IgD-negative memory B cell (primary cell): Measurements from ENCODE around the gene NRN1. TPM values are rescaled to one million over a fixed set of nuclear protein-coding genes. Genes with fewer than 3 reads are reported as not detected.
"Not testable (repeated sequence)": the region's sequence is repeated elsewhere in the genome, so short reads cannot be mapped to it uniquely, and the experiment has no call there.

ENCODE experiments used
- H3K27ac Mint-ChIP-seq, 3 donors: one replicate each; pipeline ENCODE4 v1.8.0; 2020 to 2022; ENCODE audit warnings: mild to moderate bottlenecking in 3 of 3, mixed read lengths in 3 of 3, moderate library complexity in 1 of 3
- H3K27me3 Mint-ChIP-seq: one replicate; pipeline ENCODE4 v1.8.0; 2021; ENCODE audit warnings: mixed read lengths
- H3K36me3 Mint-ChIP-seq: one replicate; pipeline ENCODE4 v1.8.0; 2020; ENCODE audit warnings: mild to moderate bottlenecking, mixed read lengths
- H3K4me1 Mint-ChIP-seq, 3 donors: one replicate each; pipeline ENCODE4 v1.8.0; 2020 to 2022; ENCODE audit warnings: mixed read lengths in 3 of 3, mild to moderate bottlenecking in 1 of 3
- H3K4me3 Mint-ChIP-seq, 4 donors: one replicate each; pipeline ENCODE4 v1.8.0; 2020 to 2022; ENCODE audit warnings: mild to moderate bottlenecking in 4 of 4, mixed read lengths in 4 of 4, moderate library complexity in 3 of 4
- H3K9me3 Mint-ChIP-seq, 3 donors: one replicate each; pipeline ENCODE4 v1.8.0; 2020 to 2021; ENCODE audit warnings: mixed read lengths in 3 of 3, mild to moderate bottlenecking in 1 of 3
- polyA plus RNA-seq: library from polyadenylated mRNA; unstranded; fragments of 300-500 nt; fragmentation: Illumina TruSeq; gene quantifications from one replicate; pipeline ENCODE4 v1.2.3, GENCODE V29; 2021

NRN1 gene
- polyA plus RNA-seq, 1 donor from 2014 or later: 0.40 TPM

- Mint-ChIP-seq H3K27ac (peak overlapping the region in 1 of 3 donors; percentile 54), H3K27me3 (peaks cover 5% of the 10 kb centered on the region), H3K4me3 (no peak overlapping the region)
These were observed 26.9 kb downstream of the NRN1 start for GRCh38 chr6:5979650-5980420.

GRCh38 chr6:5976811-5977210, 29.9 kb downstream of the NRN1 start:
- H3K4me3 Mint-ChIP-seq: no peak overlapping the region
- peaks cover 6% of the 10 kb centered on the region for H3K36me3 Mint-ChIP-seq
- peaks cover 2 to 6% (median 4%) of the 10 kb centered on the region in 3 donors for H3K9me3 Mint-ChIP-seq
- no peak overlapping the region for H3K27ac Mint-ChIP-seq
- peaks cover 5% of the 10 kb centered on the region for H3K27me3 Mint-ChIP-seq
- H3K4me1 Mint-ChIP-seq: peaks cover 0 to 2% (median 0%) of the 10 kb centered on the region in 3 donors

More at GRCh38 chr6:5979650-5980420, 26.9 kb downstream of the NRN1 start:
- Mint-ChIP-seq H3K36me3 (peaks cover 4% of the 10 kb centered on the region), H3K9me3 (peaks cover 2 to 6% (median 4%) of the 10 kb centered on the region in 3 donors), H3K4me1 (peaks cover 0 to 2% (median 0%) of the 10 kb centered on the region in 3 donors)

- Mint-ChIP-seq H3K27ac (no peak overlapping the region), H3K36me3 (peaks cover 4% of the 10 kb centered on the region), H3K4me1 (no peaks in the 10 kb centered on the region), H3K27me3 (peaks cover 16% of the 10 kb centered on the region), H3K4me3 (no peak overlapping the region), H3K9me3 (peaks cover 0 to 7% (median 0%) of the 10 kb centered on the region in 3 donors)
These were observed 37.6 kb downstream of the NRN1 start for GRCh38 chr6:5968817-5969734.

- peaks cover 14% of the 10 kb centered on the region for H3K27me3 Mint-ChIP-seq
- H3K4me3 Mint-ChIP-seq: not testable (repeated sequence)
These were observed 38.7 kb downstream of the NRN1 start for GRCh38 chr6:5968036-5968435.

GRCh38 chr6:5967594-5967993, 39.1 kb downstream of the NRN1 start:
- Mint-ChIP-seq H3K36me3 (peaks cover 5% of the 10 kb centered on the region), H3K4me3 (no peak overlapping the region), H3K4me1 (no peaks in the 10 kb centered on the region), H3K9me3 (peaks cover 0 to 7% (median 0%) of the 10 kb centered on the region in 3 donors), H3K27ac (no peak overlapping the region), H3K27me3 (peaks cover 13% of the 10 kb centered on the region)

More at GRCh38 chr6:5968036-5968435, 38.7 kb downstream of the NRN1 start:
- H3K27ac Mint-ChIP-seq, H3K36me3 Mint-ChIP-seq, H3K4me1 Mint-ChIP-seq, H3K9me3 Mint-ChIP-seq: not testable (repeated sequence)

- Mint-ChIP-seq H3K4me1 (no peaks in the 10 kb centered on the region), H3K9me3 (no peaks in the 10 kb centered on the region), H3K36me3 (peaks cover 5% of the 10 kb centered on the region), H3K4me3 (no peak overlapping the region), H3K27ac (peak overlapping the region in 1 of 3 donors; percentile 19), H3K27me3 (no peaks in the 10 kb centered on the region)
These were observed 43.9 kb downstream of the NRN1 start for GRCh38 chr6:5962794-5963193.

GRCh38 chr6:5961836-5962235, 44.9 kb downstream of the NRN1 start:
- no peak overlapping the region for H3K4me3 Mint-ChIP-seq
- no peaks in the 10 kb centered on the region for H3K27me3 Mint-ChIP-seq
- H3K27ac Mint-ChIP-seq: no peak overlapping the region
- H3K4me1 Mint-ChIP-seq: no peaks in the 10 kb centered on the region
- no peaks in the 10 kb centered on the region for H3K9me3 Mint-ChIP-seq
- peaks cover 5% of the 10 kb centered on the region for H3K36me3 Mint-ChIP-seq

- no peak overlapping the region for H3K27ac Mint-ChIP-seq
- no peaks in the 10 kb centered on the region for H3K4me1 Mint-ChIP-seq
- no peaks in the 10 kb centered on the region for H3K9me3 Mint-ChIP-seq
- H3K27me3 Mint-ChIP-seq: no peaks in the 10 kb centered on the region
- no peak overlapping the region for H3K4me3 Mint-ChIP-seq
- H3K36me3 Mint-ChIP-seq: peaks cover 3% of the 10 kb centered on the region
These were observed 46.3 kb downstream of the NRN1 start for GRCh38 chr6:5960456-5960855.

- H3K9me3 Mint-ChIP-seq: no peaks in the 10 kb centered on the region
- H3K4me1 Mint-ChIP-seq: no peaks in the 10 kb centered on the region
- peaks cover 1% of the 10 kb centered on the region for H3K36me3 Mint-ChIP-seq
- H3K4me3 Mint-ChIP-seq: no peak overlapping the region
- no peak overlapping the region for H3K27ac Mint-ChIP-seq
- H3K27me3 Mint-ChIP-seq: peaks cover 3% of the 10 kb centered on the region
These were observed 47.8 kb downstream of the NRN1 start for GRCh38 chr6:5958921-5959320.

- H3K9me3 Mint-ChIP-seq: no peaks in the 10 kb centered on the region
- no peak overlapping the region for H3K4me3 Mint-ChIP-seq
- no peaks in the 10 kb centered on the region for H3K4me1 Mint-ChIP-seq
- H3K27me3 Mint-ChIP-seq: peaks cover 7% of the 10 kb centered on the region
- H3K36me3 Mint-ChIP-seq: no peaks in the 10 kb centered on the region
- peak overlapping the region in 1 of 3 donors; percentile 17 for H3K27ac Mint-ChIP-seq
These were observed 49.8 kb downstream of the NRN1 start for GRCh38 chr6:5956939-5957338.

- Mint-ChIP-seq H3K27ac (peak overlapping the region in 1 of 3 donors; percentile 11), H3K4me1 (no peaks in the 10 kb centered on the region), H3K27me3 (peaks cover 17% of the 10 kb centered on the region), H3K36me3 (no peaks in the 10 kb centered on the region), H3K9me3 (no peaks in the 10 kb centered on the region), H3K4me3 (no peak overlapping the region)
These were observed 56.4 kb downstream of the NRN1 start for GRCh38 chr6:5950361-5950785.
